HG02970 (cell line): Measurements from ENCODE around the gene PLCL2.
A peak's percentile ranks its signal among the peaks of the same experiment; 100 is the strongest.

Source experiments
- ATAC-seq: cut with Tn5 transposase; IDR thresholded peaks from one replicate; pipeline ENCODE4 v1.9.1; 2021; ENCODE audit warnings: mild to moderate bottlenecking, moderate library complexity, moderate number of reproducible peaks; ENCODE audit not compliant: unreplicated experiment, low FRiP score

Gene PLCL2

DNA sequence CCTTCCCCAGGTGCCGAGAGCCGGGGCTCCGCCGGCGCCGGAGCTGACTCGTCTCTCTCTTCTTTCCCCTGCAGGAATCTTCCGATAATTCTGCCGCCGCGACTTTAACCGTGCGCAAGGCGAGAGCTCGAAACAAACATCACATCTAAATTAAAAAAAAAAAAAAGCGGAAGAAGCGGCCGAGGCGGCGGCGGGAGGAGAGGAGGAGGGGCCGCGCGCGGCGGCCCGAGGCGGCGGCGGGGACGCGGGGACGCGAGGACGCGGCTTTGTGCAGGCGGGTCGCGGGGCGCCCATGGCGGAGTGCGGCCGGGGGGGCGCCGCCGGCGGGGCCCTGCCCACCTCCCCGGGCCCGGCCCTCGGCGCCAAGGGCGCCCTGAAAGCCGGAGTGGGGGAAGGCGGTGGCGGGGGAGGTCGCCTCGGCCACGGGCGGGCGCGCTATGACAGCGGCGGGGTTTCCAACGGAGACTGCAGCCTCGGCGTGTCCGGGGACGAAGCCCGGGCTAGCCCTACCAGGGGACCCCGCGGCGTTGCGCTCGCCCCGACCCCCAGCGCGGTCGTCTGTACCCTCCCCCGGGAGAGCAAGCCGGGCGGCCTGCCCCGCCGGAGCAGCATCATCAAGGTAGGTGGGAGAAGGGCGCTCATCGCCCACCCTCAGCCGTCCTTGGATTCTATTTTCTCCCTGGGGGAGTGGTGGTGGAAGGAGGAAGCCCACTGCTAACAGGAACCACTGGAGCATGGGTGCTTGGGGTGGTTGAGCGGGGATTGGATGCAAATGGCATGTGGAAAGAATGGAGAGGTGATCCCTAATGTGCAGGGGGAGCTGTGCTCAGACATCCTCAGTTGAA lies at the start of gene PLCL2:
TSS of gene PLCL2 (plus strand) at position 208 of the 845 bp plus-strand sequence. CDS start at position 293, 85 bp downstream.
- ATAC-seq = peak; percentile 41

DNA sequence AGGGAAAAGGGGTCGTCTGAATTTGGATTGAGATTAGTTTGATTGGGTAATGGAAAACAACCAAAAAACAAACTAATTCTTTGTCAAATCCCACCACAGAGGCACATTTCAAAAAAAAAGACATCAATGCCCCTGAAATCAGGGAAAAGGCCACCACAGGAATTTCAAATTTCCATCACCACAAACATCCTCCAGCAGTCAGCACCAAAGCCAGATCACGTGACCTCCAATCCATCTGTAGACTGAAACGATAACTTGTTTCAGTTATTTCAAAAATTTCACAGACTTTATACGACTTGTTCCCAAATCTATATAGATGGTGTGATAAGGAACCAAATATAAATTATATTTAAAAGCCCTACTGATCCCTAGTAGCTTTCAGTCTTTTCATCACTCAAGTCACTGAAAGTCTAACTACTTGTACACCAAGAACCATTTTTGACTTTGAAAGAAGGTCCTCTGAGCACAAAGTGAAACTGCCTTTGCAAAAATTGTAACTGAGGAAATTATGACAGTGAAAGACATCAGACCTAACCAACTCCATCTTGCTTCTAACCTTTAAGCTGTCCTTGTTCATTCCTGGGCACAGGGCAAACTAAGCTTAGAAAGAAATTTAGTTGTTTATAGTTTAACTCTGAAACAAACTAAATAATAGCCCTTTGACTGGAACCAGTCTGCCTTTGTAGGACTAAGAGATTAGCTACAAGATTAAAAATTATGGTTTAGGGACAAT lies 48.1 kb upstream of the PLCL2 start:
- no peak for ATAC-seq

DNA sequence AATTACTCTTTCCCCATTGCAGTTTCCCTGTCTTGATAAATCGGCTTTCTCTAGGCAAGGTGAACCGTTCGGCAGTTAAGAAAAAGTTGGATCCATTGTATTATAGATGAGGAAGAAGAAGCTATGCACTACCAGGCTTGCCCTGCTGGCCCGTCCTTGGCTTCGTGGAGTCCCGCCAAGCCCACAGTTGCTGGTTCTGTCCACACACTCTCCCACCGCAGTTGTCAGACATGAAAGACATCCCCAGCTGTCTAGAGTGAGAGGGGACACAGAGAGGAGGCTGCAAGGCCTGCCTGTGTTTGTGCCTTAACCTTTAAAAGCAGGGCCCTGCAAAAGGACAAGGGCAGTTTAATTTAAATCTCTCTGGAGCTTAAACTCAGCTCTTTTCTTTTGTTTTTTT lies 47.2 kb upstream of the PLCL2 start:
- no peak for ATAC-seq

DNA sequence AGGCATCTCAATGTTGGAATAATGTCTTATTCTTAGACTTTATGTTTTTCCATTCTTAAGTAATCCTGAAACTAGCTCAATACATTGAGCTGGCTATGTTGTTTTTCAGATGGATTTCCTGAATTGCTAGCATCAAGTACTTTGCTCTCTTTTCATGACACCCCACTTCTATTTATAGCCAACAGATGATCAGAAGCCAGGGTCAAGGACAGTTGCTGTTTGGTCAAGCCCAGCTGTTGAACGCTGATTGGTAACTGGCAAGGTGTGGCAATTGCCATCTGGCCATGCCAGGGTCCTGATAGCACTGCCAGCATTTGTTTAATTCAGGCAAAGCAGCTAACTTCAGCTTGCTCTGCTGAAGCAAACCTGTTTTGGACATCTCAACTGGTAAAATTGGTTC lies 46.2 kb upstream of the PLCL2 start:
- ATAC-seq = no peak

DNA sequence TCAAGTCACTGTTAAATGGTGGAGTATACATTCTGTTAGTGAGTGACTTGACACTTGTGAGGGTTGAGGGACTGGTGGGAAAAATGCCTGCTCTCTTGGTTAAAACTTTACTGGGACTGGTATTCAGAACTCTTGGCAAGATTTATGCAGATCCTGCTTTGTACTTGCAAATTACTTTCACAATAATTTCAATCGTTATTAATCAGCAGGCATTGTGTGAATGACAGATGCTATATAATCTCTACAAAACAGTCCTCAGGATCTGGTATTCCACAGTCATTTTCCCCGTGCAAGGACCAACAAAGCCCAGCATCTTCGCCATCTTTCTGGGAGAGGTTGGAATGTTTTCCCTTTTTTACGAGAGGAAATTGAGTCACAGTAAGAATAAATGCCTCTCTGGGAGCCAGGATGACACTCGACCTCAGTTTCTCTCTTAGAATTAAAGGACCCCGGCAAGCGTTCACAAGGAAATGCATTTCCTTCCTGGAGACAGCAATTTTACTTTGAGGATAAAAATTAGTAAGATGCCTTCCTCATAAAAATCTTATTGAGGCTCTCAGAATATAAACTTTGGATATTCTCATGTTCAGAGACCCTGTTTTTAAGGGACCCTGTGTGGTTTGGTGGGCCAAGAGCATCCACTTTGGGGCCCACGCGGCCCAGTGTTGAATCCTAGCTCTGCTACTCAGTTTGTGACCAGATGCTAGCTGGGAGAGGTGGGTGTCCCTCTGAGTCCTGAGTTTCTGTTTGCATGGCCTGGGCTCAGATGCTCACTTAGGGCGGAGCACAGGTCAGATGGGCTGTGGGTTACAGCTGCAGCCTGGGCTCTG lies 45.3 kb upstream of the PLCL2 start:
- ATAC-seq = no peak

GRCh38 chr3:16840101-16840424 lies 44.7 kb upstream of the PLCL2 start:
- ATAC-seq = no peak

DNA sequence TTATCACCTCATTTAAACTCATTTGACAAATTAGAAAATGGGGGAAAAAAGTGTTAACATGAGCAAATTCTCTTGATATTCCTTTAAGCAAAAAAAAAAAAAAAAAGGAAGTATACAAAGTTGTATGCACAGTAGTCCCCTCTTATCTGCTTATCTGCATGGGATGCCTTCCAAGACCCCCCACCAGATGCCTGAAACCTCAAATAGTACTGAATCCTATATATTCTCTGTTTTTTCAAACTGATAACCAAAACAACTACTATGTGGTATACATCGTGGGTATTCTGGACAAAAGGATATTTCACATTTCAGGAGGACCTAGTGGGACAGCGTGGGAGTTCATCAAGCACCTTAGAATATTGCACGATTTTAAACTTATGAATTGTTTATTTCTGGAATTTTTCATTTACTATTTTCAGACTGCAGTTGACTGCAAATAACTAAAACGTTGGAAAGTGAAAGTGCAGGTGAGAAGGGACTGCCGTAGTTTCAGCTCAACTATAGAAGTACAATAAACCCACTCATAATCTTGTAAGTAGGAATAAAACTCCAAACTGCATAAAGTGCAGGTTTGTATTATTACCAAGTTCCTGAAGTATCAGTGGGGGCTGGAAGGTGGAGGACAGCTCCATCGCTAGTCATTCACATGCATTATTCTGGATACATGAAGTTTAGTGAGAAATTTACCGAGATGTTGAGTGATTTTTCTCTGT lies 43.6 kb upstream of the PLCL2 start:
- ATAC-seq = no peak

DNA sequence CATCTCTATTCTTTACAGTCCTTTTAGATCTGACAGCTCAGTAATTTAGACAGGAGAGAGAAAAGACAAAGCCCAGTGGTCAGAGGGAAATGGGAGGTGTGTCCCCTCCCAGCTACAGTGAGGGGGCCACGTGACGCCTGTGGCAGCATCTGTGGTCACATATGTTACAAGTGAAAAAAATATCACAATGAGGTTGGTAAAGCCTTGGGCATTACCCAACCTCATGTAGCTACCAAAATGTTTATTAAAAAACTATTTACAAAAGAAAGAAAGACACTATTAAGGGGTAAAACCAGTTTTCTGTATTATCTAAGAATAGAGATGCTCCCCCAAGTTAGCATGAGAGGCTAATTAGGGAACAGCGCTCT lies 42.9 kb upstream of the PLCL2 start:
- ATAC-seq = peak; percentile 34

DNA sequence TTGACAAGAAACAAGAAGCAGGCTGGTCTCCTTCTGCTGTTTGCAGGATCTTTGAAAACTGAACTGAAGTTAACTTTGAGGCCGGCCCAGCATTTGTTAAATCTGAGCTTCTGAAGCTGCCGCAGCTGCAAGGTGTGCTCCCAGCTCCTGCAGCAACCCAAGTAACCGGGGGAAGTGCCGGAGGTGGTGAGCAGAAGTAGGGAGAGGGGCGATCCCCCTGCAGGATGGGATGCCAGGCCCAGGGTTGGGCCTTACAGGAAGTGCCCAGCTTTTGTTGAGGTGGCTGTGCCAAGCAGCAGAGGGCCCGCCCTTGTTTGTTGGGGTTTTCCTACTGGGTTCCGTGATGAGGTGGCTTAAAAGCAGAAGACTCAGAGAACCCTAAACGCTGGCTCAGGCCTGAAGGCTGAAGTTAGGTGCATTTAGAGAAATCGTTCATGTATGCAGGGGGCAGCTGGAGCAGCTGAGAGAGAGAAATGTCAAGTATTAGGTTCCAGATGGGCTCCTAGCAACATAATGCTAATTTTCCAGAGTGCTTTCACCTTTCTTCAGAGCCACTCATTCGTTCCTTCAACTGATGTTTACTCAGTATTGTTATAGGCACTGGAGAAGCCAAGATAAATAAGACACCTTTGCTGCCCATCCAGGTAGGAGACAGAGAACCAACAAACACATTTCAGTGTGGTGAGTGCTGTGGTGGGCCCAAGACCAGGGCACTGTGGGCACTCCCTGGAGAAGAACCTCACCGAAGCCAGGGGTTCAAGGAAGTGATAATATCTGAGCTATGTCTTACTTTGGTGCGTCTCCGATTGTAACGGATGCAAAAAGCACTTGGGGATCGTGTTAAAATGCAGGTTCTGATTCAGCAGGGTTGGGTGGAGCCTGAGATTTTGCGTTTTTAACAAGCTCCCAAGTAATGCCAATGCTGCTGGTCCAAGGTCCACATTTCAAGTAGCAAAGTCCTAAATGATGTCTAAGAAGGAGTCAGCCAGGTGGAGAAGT lies 42.2 kb upstream of the PLCL2 start:
- peak; percentile 68 for ATAC-seq

- no peak for ATAC-seq
Observed at GRCh38 chr3:16844222-16844621, 40.5 kb upstream of the PLCL2 start.

- no peak for ATAC-seq
Observed at GRCh38 chr3:16844791-16845190, 40.0 kb upstream of the PLCL2 start.

DNA sequence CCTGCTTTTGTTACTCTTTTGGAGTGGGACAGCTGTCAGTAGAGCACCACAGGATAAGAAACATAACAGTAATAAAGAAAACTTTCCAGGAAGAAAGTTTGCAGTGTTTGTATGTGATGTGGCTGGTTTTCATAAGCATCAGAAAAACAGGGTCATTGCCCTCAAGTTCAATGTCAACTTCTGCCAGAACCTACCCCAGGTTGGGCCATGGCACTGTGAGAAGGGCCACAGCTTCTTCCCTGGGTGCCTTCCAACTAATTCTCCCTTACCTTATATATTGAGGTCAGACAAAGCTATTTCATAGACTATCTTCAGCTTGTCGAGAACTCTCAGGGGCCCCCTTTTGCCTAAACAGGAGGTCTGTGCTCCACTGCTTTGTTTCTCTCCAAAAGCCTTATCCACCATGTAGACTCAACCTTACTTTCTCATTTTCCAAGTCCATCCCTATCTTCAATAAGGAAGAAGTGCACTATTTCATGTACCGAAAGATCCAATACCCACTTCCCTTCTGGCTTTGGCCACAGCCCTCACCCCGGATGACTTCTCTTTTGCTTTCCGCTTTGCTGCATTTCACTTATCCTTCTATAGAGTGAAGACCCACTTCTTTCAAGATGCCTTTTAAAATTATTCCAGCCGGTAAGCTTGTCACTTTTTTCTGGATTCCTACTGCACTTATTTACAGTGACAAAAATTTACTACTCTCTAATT lies 38.2 kb upstream of the PLCL2 start:
- ATAC-seq = no peak

DNA sequence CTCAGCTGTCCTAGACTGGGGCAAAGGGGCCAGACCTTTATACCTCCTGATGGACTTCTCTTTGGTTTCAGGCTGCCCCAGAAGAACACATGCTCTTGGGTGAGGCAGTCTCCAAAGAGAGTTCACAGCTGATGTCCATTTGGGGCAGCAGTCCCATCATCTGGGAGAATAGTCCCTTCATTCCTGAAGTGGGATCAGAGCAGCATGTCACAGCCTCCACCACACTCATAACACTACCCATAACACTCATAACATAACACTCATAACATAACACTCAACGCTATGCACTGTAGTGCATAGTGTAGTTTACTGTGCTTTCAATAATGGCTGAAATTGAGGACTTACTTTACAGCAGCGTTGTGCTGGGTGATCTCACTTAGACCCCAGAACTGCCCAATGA lies 36.7 kb upstream of the PLCL2 start:
- ATAC-seq = no peak

DNA sequence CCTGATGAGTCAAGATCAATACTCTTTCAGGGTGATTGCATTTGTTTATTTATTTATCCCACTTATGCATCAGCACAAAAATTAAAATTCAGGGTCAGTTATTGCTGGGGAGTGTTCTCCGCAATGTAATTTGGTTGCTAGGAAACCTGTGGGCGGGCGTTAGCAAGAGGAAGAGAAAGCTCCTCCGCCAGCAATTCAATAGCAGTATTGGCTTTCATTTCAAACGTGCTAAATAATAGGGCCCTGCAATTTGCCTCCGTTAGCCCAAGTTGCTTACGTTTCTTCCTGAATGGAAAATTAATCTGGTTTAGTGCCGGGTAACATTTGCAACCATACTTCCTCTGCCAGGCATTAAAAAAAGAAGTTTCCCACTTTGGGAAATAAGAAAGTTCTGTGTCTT lies 35.5 kb upstream of the PLCL2 start:
- ATAC-seq = peak; percentile 60

DNA sequence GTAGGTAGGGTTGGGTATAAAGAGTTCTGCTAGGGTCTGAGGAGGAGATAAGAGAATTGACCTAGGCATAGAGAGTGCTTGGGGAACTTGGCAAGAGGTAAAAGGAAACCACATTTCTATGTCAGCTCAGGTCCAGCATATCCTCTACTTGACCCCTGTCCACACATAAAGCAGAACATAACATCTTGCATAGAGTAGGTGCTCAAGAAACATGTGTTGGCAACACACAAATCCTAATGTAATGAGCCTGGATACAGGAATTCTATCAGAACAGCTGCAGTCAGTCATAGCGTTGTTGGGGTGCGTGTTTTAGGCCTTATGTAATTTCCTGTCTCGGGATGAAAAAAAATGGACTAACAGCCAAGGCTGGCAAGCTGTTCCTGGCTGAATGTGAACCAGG lies 35.0 kb upstream of the PLCL2 start:
- peak; percentile 3 for ATAC-seq

DNA sequence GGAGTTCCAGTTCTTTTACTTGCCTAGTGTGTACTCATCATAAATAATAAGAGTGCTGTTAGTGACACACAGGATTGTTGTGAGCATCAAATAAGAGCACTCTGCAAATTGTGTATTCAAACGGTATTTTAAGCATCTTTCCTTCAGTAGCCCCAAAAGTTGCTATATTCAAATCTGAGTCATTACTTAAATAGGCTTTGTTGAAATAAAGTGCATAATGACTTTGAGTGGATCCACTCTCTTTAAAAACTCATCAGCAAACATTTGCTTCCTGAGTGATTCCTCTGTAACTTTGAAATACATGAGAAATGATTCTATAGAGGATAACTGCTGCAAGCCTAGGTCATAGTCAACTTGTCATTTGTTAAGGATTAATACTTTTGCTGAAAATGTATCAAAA lies 29.3 kb upstream of the PLCL2 start:
- ATAC-seq = no peak

GRCh38 chr3:16860234-16860633 lies 24.5 kb upstream of the PLCL2 start:
- ATAC-seq = no peak

DNA sequence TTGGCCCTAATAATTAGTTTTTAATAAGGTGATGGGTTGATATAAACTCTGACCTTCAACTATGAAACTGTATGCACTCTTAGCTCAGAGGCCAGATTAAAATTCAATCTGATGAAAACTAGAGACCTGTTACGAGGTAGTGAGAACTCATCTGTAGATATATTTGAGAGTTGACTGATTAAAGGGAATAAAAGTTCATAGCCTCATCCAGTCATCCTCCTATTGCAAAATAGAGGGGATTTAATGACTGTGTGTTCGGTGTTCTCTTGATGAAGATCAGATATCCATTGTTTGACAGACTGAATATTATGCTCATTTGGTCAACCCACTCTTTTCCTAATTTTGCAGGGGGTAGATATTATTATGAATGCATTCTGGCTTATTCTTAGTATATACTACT lies 23.3 kb upstream of the PLCL2 start:
- no peak for ATAC-seq
